COLO829 (cell line): ENCODE data around the gene PTPRN2.

Experiments
- DNase-seq: peaks from one replicate; pipeline ENCODE4 v3.0.0; 2012; ENCODE audit warnings: low spot score

Gene PTPRN2

DNA sequence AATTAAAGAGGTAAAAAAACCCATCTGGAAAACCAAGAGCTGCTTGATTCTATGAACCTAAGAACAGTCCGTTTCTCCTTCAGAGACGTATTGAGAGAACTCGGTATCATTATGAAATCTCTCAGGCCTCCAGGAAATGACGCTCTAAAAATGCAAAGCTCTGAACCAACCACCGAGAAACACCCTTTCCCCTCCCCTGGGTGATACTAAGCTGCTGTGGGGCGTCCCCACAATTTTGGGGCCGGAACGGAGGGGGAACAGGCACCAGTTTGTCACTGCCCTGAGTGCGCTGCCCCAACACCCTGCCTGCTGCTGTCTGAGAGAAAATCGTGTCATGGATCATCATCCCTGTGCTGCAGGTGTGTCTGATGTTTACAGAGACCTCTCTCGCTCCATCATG is 741.4 kb downstream of the PTPRN2 start:
- DNase-seq = no peak

GRCh38 chr7:157845203-157845835 is 742.3 kb downstream of the PTPRN2 start:
- DNase-seq = no peak

- DNase-seq = no peak
These were observed 743.0 kb downstream of the PTPRN2 start for GRCh38 chr7:157844611-157845010.

- DNase-seq = no peak
These were observed 743.5 kb downstream of the PTPRN2 start for GRCh38 chr7:157844141-157844540.

DNA sequence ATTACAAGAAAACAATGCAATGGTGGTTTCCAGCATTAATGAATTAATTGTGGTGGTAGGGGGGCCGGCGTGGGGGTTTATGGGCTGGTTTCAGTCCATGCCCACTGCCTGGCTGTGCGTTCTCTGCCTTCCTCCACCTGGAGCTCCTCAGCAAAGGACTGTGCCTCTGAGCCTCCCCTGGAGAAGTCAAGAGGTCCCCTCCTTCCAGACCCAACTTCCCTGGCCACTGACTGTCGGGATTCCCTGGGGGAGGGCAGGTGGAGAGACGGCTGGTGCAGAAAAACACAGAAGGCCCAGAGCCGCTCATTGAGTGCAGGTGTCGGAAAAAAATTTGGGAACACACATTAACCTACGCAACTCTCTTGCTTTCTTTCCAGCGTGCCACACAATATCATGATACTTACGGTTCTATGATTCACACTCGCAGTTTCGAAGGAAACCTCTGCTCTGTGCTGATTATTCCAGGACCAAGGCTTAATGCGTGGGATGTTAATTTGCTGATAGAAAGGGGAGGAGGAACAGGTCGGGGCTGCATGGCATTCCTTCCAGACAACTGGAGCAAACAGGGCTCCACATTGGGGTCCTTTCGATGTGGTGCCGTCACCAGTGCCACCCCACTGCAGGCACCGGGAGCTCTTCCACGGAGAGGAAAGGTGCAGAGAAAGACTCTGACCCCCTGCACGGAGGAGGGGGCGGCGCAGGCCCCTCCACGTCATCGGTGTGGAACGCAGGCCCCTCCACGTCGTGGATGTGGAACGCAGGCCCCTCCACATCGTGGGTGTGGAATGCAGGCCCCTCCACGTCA is 744.1 kb downstream of the PTPRN2 start:
- no peak for DNase-seq

DNA sequence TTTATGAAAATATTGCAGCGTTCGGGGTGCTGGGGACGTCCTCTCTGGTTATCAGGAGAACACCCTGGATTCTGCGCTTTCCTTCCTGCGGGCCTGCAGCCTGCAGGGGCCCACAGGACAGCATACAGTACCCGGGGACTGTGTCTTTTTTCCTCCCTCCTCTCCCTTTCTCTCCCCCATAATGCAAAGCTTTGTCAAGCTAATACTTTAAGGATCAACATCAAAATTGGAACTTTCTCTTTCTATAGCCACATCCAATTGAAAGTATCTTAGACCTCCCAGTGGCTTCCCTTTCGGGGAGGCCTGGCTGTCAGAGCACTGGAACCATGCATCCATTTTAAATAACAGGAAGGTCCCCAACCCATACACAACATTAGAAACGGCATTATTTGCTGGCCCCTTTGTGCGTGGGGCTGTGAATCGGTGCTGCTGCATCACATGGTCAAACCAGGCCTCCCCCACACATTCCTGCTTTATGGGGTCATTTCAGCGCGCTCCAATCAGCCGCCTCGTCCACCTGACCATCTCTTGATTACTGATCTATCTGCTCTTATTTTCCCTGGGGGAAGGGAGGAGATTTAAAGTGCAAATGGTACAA is 745.8 kb downstream of the PTPRN2 start:
- DNase-seq = no peak

GRCh38 chr7:157840914-157841772 is 746.5 kb downstream of the PTPRN2 start:
- no peak for DNase-seq

- no peak for DNase-seq
These were observed 747.3 kb downstream of the PTPRN2 start for GRCh38 chr7:157840174-157840913.

GRCh38 chr7:157839672-157840167 is 747.9 kb downstream of the PTPRN2 start:
- no peak for DNase-seq

DNA sequence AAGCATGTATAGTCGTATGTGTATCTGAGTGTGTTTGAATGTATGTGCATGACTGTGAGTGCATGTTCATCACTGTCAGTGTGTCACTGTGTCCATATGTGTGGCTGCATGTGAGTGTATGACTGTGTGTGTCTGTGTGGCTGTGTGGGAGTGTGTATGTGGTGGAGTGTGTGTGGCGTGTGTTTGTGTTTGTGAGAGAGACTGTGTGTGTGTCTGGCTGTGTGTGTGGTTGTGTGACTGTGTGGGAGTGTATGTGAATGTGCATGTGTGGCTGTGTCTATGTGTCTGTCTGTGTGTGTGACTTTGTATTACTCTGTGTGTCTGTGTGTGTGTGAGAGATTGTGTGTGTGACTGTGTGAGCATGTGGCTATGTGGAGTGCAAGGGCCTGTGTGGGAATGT is 748.4 kb downstream of the PTPRN2 start:
- no peak for DNase-seq

DNA sequence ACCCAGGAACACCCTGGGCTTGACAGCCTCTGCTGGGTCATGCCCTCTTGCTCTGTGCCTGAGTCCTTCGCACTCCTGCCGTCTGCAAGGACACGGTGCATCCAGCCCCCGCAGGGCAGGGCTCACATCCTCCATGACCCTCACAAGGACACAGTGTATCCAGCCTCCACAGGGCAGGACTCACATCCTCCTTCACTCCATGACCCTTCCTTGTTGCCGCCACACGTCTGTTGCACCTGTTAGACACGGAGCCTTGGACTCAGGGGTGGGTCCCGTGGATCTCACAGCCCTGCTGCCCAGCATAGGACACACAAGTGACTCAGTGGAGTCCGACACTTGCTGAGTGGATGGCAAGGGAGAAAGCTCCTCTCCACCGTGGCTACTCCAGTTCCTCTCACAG is 750.1 kb downstream of the PTPRN2 start:
- no peak for DNase-seq

GRCh38 chr7:157837047-157837446 is 750.6 kb downstream of the PTPRN2 start:
- no peak for DNase-seq

- DNase-seq = no peak
These were observed 753.0 kb downstream of the PTPRN2 start for GRCh38 chr7:157834501-157835163.

GRCh38 chr7:157832866-157833607 is 754.6 kb downstream of the PTPRN2 start:
- DNase-seq = no peak

GRCh38 chr7:157832421-157832820 is 755.2 kb downstream of the PTPRN2 start:
- DNase-seq = no peak

DNA sequence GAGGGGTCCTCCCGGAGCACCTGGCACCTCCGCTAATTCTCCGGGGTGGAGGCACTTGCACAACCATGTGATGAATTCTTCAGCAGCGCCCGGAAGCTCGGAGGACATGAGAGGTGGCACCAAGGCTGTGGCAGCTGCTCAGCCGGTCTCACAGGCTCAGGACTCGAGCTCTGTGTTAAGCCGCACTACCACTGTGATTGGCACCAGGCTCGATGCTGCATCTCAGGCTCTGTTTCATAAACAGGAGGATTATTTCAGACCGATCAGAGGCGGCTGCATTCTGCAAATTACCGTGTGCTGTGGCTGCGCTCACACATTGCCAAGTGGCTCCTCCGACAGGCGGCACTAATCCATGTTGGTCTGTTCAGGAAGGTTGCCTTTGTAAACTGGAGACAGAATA is 755.6 kb downstream of the PTPRN2 start:
- DNase-seq = no peak

- no peak for DNase-seq
These were observed 756.3 kb downstream of the PTPRN2 start for GRCh38 chr7:157831143-157831905.

DNA sequence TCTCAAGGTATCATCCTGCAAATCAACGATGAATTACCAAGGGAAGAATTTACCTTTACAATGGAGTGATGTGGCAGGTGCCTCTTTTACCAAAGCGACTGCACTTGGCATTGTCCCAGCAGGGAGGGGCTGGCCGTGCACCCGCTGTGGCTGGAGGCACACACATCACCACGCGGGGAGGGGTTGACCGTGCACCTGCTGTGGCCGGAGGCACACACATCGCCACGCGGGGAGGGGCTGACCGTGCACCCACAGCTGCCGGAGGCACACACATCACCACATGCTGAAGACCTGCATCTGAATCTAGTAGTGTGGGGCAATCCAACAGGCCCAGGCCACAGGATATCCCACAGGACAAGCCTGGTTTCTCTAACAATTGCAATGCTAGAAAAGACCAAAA is 757.3 kb downstream of the PTPRN2 start:
- DNase-seq = no peak

DNA sequence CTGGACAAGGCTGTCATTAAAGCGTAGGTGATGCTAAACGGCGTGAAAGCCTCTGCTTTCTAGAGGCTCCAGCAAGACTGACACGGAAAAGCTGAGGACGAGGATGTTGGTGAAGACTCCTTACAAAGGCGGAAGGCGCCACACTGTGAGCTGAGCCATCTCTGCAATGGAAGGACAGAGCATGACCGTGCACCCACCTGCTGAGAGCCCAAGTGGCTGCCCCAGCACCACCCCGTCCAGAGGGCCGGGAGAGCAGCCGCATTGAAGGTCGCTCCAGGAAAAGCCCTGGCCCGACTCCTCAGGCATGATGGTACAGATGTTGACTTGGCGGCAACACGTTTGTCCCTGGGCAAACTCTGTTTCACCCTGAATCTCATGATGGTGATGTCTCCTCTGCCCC is 758.1 kb downstream of the PTPRN2 start:
- no peak for DNase-seq
